DND-41 (cell line): ENCODE measurements around the gene NEURL1B.

Source experiments
- CTCF ChIP-seq: IDR thresholded peaks from 2 replicates; pipeline ENCODE4 v1.5.1; 2012; ENCODE audit warnings: borderline replicate concordance, low read length, moderate library complexity, mild to moderate bottlenecking; ENCODE audit not compliant: poor library complexity, severe bottlenecking; ENCODE audit errors: extremely low read depth
- EZH2 ChIP-seq: IDR thresholded peaks from 3 replicates; pipeline ENCODE4 v1.6.1; 2012; ENCODE audit warnings: borderline replicate concordance, low read depth, mild to moderate bottlenecking, moderate library complexity, low read length, inconsistent platforms; ENCODE audit not compliant: severe bottlenecking

- TF ChIP-seq CTCF (no peak), EZH2 (no peak)
Observed at GRCh38 chr5:172713809-172714490, 72.9 kb downstream of the NEURL1B start.
